Glomerular endothelial cell (primary cell): ENCODE measurements around the gene MTCL3.

Experiments used
- DNase-seq: peaks from one replicate; pipeline ENCODE4 v3.0.0-alpha.2; 2011; ENCODE audit warnings: low read depth, low spot score; ENCODE audit errors: extremely low read depth

The MTCL3 gene

GRCh38 chr6:127475135-127475822 is 43.9 kb downstream of the MTCL3 start:
- DNase-seq, result no peak

DNA sequence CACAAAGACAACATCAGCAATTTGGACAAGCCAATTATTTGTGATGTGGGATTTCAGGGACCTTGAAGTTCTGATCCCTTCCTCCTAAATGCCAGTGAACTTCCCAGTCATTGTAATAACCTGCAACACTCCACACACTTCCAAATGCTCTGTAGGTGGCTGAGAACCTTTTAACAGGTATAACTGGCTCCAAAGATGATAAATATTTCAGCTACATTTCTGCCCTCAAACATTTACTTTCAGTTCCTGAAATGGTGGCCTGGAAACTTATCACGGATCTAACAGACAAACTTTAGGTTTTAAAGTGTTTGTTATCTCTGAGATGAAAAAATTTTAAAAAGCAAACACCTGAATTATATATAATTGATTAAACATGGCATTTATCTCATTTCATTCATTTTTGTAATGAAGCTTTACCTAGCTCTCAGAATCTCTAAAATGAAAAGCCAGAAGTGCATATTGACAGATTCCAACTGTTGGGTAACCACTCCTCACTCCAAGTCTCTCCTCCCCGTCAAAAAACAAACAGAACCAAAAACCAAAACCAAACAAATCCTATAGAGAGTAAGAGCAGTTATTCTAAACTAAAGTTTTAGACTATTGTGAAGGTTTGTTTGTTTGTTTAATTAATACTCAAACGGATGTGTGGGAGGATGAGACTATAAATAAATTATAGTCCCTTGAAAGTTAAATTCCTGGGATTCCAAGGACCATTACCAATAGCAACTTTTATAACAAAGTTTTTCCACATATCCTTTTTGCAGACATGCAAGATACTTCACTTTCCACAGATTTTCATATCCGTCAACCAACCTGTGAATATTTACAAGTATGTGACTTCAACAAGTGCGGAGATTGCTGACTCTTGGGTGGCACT is 47.5 kb downstream of the MTCL3 start:
- no peak for DNase-seq

DNA sequence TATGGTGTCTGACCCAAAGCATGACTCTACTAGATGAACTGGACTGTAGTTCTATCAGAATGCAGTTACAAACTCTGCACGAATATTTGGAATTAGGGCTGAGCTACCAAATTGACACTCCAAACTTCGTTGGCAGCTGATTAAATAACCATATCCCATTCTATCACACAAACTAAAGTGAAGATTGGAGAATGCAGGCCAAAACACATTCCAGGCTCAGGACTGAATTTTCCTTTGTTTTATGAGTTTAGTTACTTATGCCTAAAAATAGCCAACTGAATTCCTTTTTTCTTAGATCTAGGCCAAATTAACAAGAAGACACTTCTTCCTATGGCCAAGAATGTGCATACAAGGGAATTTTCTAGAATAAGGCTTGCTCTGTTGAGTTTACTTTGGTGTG is 50.2 kb downstream of the MTCL3 start:
- no peak for DNase-seq

- no peak for DNase-seq
Measured at GRCh38 chr6:127466416-127466815, 52.7 kb downstream of the MTCL3 start.

DNA sequence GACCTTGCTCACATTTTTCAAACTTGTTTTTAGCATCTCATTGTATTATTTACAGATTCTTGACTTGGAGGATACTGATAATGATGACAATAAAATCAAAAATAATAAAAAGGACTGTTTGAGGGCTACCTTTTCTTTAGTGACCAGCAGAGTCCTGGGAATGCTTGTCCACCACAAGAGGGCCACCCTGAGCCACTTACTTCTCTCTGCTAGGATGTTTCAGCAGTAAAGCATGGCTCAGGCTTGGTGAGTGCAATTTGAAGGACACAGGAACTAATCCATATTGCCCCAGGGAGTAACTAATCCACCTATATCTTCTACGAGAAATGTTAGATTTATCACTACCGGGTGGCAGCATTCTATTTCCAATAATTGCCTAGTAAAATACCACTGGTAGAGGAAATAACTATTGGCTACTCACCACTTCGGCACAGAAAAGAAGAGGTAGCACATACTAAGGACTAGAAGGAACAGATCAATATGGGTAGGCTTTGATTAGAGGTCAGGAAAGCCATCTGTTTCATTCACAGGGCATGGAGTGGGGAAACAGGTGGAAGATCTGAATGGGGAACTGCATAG is 54.2 kb downstream of the MTCL3 start:
- DNase-seq, result no peak

GRCh38 chr6:127464161-127464880 is 54.8 kb downstream of the MTCL3 start:
- DNase-seq, result no peak

DNA sequence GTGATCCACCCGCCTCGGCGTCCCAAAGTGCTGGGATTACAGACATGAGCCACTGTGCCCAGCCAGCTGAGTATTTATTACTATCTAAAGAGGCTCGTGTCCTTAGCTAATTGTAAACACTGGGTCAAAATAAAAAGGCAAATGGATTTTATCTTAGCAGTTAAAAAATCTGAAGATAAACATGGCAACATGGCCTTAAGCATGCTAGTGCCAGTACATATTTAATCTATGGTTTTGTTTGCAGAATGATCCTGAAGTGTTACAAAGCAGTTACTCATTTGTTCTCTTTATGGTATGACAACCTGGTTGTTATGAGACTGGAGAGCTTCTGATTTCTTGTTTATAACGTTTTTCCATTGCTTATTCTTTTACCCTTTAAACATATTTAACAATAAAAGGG is 56.1 kb downstream of the MTCL3 start:
- DNase-seq, result no peak

- no peak for DNase-seq
Measured at GRCh38 chr6:127462376-127462775, 56.8 kb downstream of the MTCL3 start.

DNA sequence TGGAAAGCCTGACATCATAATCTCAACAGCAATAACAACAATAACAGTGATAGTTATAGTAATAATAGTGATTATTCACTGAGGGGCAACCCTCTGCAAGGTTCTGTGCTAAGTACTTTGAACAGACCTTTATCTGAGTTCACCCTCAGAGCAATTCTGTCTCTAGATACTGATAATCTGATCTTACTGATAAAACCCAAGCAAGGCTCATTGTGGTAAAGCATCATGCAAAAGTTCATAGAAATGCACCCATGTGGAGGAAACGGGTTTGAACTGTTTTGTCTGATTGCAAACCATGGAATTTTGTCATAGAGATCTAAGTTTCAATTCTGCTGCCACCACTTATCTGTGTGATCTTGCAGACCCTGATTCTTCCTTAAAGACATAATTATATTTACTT is 58.7 kb downstream of the MTCL3 start:
- no peak for DNase-seq

- no peak for DNase-seq
Measured at GRCh38 chr6:127459231-127459641, 59.9 kb downstream of the MTCL3 start, which contains the start of gene KIAA0408. KIAA0408 (minus strand) TSS chr6:127459389; CDS start chr6:127453981, 5,408 bp downstream.

- no peak for DNase-seq
Measured at GRCh38 chr6:127458817-127459216, 60.3 kb downstream of the MTCL3 start.

GRCh38 chr6:127458222-127458621 is 60.9 kb downstream of the MTCL3 start:
- no peak for DNase-seq

DNA sequence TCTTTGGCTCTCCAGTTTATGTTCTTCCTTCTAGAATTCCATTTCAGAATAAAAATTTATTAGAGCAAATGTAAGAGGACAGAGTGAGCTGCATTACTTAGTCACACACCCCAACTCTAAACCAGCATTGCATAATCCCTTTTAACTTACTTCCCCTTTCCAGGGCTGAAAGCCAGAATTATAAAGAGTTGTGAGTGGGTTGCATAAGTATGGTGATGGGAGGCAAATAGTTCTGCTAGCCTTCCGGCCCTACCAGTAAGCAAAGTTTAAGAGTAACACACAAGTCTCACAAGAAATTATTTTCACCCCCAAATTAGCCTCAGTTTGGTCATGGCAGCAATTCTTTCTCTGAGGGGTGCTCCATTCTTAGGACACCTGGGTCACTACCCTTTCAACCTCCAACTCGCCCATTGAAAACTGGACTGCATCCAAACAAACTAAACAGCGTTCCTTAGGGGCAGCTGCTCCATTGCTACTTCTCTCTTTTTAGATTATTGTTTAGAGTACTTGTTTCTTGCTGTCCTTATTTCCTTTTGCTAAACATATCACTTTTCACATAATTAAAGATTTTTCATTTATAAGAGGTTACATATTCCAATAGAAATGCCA is 61.6 kb downstream of the MTCL3 start:
- DNase-seq, result no peak

- no peak for DNase-seq
Measured at GRCh38 chr6:127456465-127456864, 62.7 kb downstream of the MTCL3 start.

- no peak for DNase-seq
Measured at GRCh38 chr6:127453845-127454619, 65.1 kb downstream of the MTCL3 start.

- no peak for DNase-seq
Measured at GRCh38 chr6:127452803-127453202, 66.3 kb downstream of the MTCL3 start.

- no peak for DNase-seq
Measured at GRCh38 chr6:127451388-127451787, 67.7 kb downstream of the MTCL3 start.

GRCh38 chr6:127447780-127448179 is 71.4 kb downstream of the MTCL3 start:
- no peak for DNase-seq

DNA sequence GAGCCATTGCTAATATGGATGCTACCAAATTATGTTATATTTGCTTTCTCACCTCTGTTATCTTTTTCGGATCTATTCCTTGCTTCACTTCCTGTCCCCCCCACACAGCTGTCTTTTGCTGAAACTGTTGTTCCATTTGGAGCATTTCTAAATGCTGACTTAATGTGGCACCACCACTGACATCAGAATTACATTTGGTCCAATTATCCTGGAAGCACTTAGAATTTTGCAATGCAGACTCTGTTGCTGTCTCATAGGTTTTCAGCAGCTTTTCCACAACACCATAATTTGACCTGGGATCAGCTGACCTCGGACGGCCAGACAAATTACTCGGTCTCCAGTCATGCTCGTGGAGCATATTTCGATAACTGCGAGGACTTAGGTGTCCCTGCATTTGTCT is 72.8 kb downstream of the MTCL3 start:
- DNase-seq, result no peak

GRCh38 chr6:127441881-127442280 is 77.3 kb downstream of the MTCL3 start:
- DNase-seq, result no peak
